ENCODE results near the gene CRYGA.
"Not testable (repeated sequence)": the region's sequence is repeated elsewhere in the genome, so short reads cannot be mapped to it uniquely, and the experiment has no call there.

CRYGA gene

DNA sequence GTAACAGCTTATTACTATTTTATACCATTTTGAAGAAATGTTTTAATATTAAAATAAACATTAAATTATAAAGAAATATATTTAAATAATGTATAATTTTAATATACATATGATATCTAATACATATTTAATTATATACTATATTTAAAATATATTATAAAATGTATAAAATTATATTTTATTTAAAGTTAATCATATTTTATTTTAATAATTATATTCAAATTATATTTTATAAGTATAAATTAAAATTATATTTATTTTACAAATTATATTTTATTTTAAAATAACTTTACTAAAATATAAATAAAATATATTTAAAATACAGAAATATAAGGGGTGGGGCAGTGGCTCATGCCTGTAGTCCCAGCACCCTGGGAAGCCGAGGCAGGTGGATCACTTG is 41.1 kb downstream of the CRYGA start:
- DNase-seq: no peak

- no peak for DNase-seq
Observed at GRCh38 chr2:208118918-208119317, 44.5 kb downstream of the CRYGA start.

DNA sequence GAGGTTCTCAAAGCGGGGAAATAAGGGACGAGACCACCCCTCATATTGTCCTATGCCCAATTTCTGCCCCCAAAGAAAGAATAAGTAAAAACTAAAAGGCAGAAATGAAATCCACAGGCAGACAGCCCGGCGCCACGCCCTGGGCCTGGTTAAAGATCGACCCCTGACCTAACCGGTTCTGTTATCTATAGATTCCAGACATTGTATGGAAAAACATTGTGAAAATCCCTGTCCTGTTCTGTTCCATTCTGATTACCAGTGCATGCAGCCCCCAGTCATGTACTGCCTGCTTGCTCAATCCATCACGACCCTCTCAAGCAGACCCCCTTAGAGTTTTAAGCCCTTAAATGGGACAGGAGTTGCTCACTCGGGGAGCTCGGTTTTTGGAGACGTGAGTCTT is 46.0 kb downstream of the CRYGA start:
- not testable (repeated sequence) for DNase-seq

- no peak for DNase-seq
Observed at GRCh38 chr2:208112969-208113368, 50.4 kb downstream of the CRYGA start.

DNA sequence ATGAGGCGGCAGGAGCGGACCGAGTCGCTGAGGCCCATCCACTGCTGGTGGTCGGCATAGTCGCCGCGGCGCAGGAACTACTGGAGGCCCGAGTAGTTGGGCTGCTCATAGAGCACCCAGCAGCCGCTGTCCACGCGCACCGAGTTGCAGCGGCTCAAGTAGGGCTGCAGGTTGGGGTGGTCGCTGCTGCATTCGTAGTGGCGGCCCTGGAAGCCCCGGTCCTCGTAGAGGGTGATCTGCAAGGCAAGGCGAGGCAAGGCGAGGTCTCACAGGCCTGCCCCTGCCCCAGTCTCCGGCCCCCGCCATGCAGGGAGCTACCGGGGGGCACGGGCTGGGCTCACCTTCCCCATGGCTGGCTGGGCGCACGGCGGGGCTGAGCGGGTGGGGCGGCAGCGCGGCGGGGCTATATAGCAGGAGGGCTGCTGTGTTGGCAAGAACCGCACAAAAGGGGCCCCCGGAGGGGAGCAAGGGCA is 51.1 kb downstream of the CRYGA start:
- DNase-seq: not testable (repeated sequence)

All from CD4-positive, alpha-beta T cell treated with Interleukin-21 for 1 hour (primary cell).